GM23248 (cell line): ENCODE measurements around the gene GASK1A.

Experiments
- EZH2 ChIP-seq: fragments of 200-600 bp; sonication (generic); IDR thresholded peaks from 2 replicates; pipeline ENCODE4 v1.6.1; 2018; ENCODE audit warnings: antibody characterized with exemption, mild to moderate bottlenecking; ENCODE audit not compliant: insufficient read depth, poor library complexity, severe bottlenecking
- EZH2phosphoT487 ChIP-seq: fragments of 200-600 bp; sonication (generic); IDR thresholded peaks from 2 replicates; pipeline ENCODE4 v1.6.1; 2018; ENCODE audit warnings: antibody characterized with exemption, moderate library complexity, mild to moderate bottlenecking, low read depth; ENCODE audit not compliant: insufficient read depth

GRCh38 chr3:43025423-43025822, 46.3 kb downstream of the GASK1A start:
- no peak for TF ChIP-seq EZH2phosphoT487
- TF ChIP-seq EZH2: no peak
